ENCODE measurements around the gene TIAM1.

The TIAM1 gene

DNA sequence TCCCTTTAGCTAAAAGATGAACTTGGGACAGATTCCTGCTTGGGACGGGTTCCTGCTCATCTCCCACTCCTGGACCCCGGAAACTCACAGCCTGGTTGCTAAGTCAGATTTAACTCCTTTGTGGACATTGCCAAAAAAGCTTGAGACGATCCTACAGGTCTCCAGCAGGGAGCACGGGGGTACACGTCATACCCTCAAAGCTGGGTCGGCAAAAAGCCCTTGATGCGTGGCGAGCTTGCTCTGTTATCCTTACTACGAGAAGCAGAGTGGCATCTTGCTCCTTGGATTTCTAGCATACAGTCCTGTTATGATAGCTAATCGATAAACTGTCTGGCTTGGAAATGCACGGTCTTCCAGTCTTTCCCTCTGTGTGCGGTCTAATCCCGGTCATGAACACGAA lies 244.9 kb downstream of the TIAM1 start:
- H3K27me3 ChIP-seq (replicated peaks in 2 of 5; ENCODE audit: control insufficient read depth in 4 of 5, insufficient read depth in 5 of 5, low read length in 4 of 5) = no peaks in the 10 kb centered on the region
- DNase-seq = no peak
- CTCF ChIA-PET = interaction anchor here (0.7 to 8.5 kb wide), 23 partner anchors 9 to 503 kb away, joined by 3 to 94 read pairs (median 3); no protein-coding TSS in a partner anchor
- H3K4me3 ChIP-seq (ENCODE audit: control insufficient read depth in 1 of 7, extremely low read depth in 1 of 7, insufficient read depth in 4 of 7, low read depth in 2 of 7, low read length in 6 of 7) = no peak overlapping the region
- H3K4me1 ChIP-seq (ENCODE audit: control extremely low read depth in 1 of 4, control insufficient read depth in 4 of 4, insufficient read depth in 4 of 4, low read length in 3 of 4) = peaks cover 0 to 6% (median 0%) of the 10 kb centered on the region in 4 experiments
- WGBS (ENCODE audit: insufficient coverage) = 92% methylated on average over 13 of the region's 14 CpGs
- POLR2A ChIA-PET = no interaction called here
- no peak overlapping the region for H3K27ac ChIP-seq (ENCODE audit: insufficient read depth in 1 of 2, low read depth in 1 of 2, low read length in 2 of 2, poor library complexity in 1 of 2, severe bottlenecking in 2 of 2)
- no peaks in the 10 kb centered on the region for H3K36me3 ChIP-seq (ENCODE audit: control insufficient read depth in 4 of 4, insufficient read depth in 4 of 4, low read length in 3 of 4)
- H3K9me3 ChIP-seq (ENCODE audit: control extremely low read depth in 1 of 5, control insufficient read depth in 4 of 5, insufficient read depth in 2 of 5, low read depth in 1 of 5, low read length in 4 of 5) = no peaks in the 10 kb centered on the region

GRCh38 chr21:31098576-31099005 lies 245.5 kb downstream of the TIAM1 start:
- H3K4me1 ChIP-seq (ENCODE audit: control extremely low read depth in 1 of 4, control insufficient read depth in 4 of 4, insufficient read depth in 4 of 4, low read length in 3 of 4) = peaks cover 0 to 4% (median 0%) of the 10 kb centered on the region in 4 experiments
- POLR2A ChIA-PET = no interaction called here
- no peaks in the 10 kb centered on the region for H3K36me3 ChIP-seq (ENCODE audit: control insufficient read depth in 4 of 4, insufficient read depth in 4 of 4, low read length in 3 of 4)
- CTCF ChIA-PET = interaction anchor here (1.0 to 8.5 kb wide), 12 partner anchors 9 to 482 kb away, joined by 3 to 94 read pairs (median 4); no protein-coding TSS in a partner anchor
- H3K9me3 ChIP-seq (ENCODE audit: control extremely low read depth in 1 of 5, control insufficient read depth in 4 of 5, insufficient read depth in 2 of 5, low read depth in 1 of 5, low read length in 4 of 5) = no peaks in the 10 kb centered on the region
- no peaks in the 10 kb centered on the region for H3K27me3 ChIP-seq (replicated peaks in 2 of 5; ENCODE audit: control insufficient read depth in 4 of 5, insufficient read depth in 5 of 5, low read length in 4 of 5)
- no peak overlapping the region for H3K27ac ChIP-seq (ENCODE audit: insufficient read depth in 1 of 2, low read depth in 1 of 2, low read length in 2 of 2, poor library complexity in 1 of 2, severe bottlenecking in 2 of 2)
- no peak overlapping the region for H3K4me3 ChIP-seq (ENCODE audit: control insufficient read depth in 1 of 7, extremely low read depth in 1 of 7, insufficient read depth in 4 of 7, low read depth in 2 of 7, low read length in 6 of 7)
- peak; percentile 63 to 78 (median 74) for DNase-seq
- 15% methylated on average over 20 of the region's 23 CpGs for WGBS (ENCODE audit: insufficient coverage)

DNA sequence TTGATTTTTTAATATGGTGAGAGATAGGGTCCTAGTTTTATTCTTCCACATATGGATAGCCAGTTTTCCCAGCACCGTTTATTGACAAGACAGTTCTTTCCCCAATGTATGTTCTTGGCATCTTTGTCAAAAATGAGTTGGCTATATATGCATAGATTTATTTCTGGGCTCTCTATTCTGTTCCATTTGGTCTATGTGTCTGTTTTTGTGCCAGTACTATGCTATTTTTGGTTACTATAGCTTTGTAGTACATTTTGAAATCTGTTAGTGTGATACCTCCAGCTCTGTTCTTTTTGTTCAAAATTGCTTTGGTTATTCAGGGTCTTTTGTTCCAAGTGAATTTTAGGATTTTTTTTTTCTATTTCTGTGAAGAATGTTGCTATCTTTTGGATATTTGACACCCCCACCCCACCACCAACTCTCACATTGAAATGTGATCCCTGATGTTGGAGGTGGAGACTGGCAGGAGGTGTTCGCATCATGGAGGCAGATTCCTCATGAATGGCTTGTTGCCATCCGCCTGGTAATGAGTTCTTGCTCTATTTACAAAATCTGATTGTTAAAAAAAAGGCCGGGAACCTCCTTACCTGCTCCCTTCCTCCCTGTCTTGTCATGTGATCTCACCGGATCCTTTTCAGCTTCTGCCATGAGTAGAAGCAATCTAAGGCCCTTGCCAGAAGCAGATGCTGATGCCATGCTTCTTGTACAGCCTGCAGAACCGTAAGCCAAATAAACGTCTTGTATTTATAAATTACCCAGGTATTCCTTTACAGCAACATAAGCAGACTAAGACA lies 251.0 kb downstream of the TIAM1 start:
- 94% methylated on average over 4 of the region's 7 CpGs for WGBS (ENCODE audit: insufficient coverage)
- Histone ChIP-seq H3K36me3 (ENCODE audit: control insufficient read depth in 4 of 4, insufficient read depth in 4 of 4, low read length in 3 of 4) (no peaks in the 10 kb centered on the region), H3K27me3 (replicated peaks in 2 of 5; ENCODE audit: control insufficient read depth in 4 of 5, insufficient read depth in 5 of 5, low read length in 4 of 5) (no peaks in the 10 kb centered on the region), H3K4me1 (ENCODE audit: control extremely low read depth in 1 of 4, control insufficient read depth in 4 of 4, insufficient read depth in 4 of 4, low read length in 3 of 4) (no peaks in the 10 kb centered on the region), H3K9me3 (ENCODE audit: control extremely low read depth in 1 of 5, control insufficient read depth in 4 of 5, insufficient read depth in 2 of 5, low read depth in 1 of 5, low read length in 4 of 5) (no peaks in the 10 kb centered on the region), H3K27ac (ENCODE audit: insufficient read depth in 1 of 2, low read depth in 1 of 2, low read length in 2 of 2, poor library complexity in 1 of 2, severe bottlenecking in 2 of 2) (no peak overlapping the region), H3K4me3 (ENCODE audit: control insufficient read depth in 1 of 7, extremely low read depth in 1 of 7, insufficient read depth in 4 of 7, low read depth in 2 of 7, low read length in 6 of 7) (no peak overlapping the region)
- no peak for DNase-seq
- ChIA-PET CTCF (interaction anchor here (1.3 kb wide), 1 partner anchor 488 kb away, joined by 3 read pairs; no protein-coding TSS in a partner anchor), POLR2A (no interaction called here)

DNA sequence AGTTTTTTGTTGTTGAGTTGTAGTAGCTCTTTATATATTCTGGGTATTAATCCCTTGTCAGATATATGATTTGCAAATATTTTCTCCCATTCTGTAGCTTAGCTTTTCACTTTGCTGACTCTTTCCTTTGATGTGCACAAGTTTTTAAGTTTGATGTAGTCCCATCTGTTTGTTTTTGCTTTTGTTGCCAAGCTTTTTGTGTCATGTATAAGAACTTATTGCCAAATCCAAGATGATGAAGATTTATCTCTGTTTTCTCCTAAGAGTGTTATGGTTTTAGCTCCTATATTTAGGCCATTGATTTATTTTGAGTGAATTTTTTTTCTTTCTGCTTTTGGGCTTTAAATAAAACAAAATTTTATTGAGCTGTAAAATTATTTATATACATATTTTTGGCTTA lies 253.7 kb downstream of the TIAM1 start:
- Histone ChIP-seq H3K27me3 (replicated peaks in 2 of 5; ENCODE audit: control insufficient read depth in 4 of 5, insufficient read depth in 5 of 5, low read length in 4 of 5) (no peaks in the 10 kb centered on the region), H3K4me1 (ENCODE audit: control extremely low read depth in 1 of 4, control insufficient read depth in 4 of 4, insufficient read depth in 4 of 4, low read length in 3 of 4) (no peaks in the 10 kb centered on the region), H3K36me3 (ENCODE audit: control insufficient read depth in 4 of 4, insufficient read depth in 4 of 4, low read length in 3 of 4) (no peaks in the 10 kb centered on the region), H3K27ac (ENCODE audit: insufficient read depth in 1 of 2, low read depth in 1 of 2, low read length in 2 of 2, poor library complexity in 1 of 2, severe bottlenecking in 2 of 2) (no peak overlapping the region), H3K4me3 (ENCODE audit: control insufficient read depth in 1 of 7, extremely low read depth in 1 of 7, insufficient read depth in 4 of 7, low read depth in 2 of 7, low read length in 6 of 7) (no peak overlapping the region), H3K9me3 (ENCODE audit: control extremely low read depth in 1 of 5, control insufficient read depth in 4 of 5, insufficient read depth in 2 of 5, low read depth in 1 of 5, low read length in 4 of 5) (no peaks in the 10 kb centered on the region)
- ChIA-PET POLR2A (no interaction called here), CTCF (interaction anchor here (0.8 to 2.0 kb wide), 3 partner anchors 9 to 749 kb away, joined by 3 to 6 read pairs (median 3); no protein-coding TSS in a partner anchor)
- DNase-seq = no peak

DNA sequence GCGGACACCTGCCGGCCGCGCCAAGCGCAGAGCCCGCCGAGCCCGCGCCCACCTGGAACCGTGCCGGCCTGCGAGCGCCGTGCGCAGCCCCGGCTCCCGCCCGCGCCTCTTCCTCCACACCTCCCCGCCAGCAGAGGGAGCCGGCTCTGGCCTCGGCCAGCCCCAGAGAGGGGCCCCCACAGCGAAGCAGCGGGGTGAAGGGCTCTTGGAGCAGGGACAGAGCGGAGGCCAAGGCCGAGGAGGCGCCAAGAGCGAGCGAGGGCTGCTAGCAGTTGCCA lies 255.6 kb downstream of the TIAM1 start:
- 87% methylated on average over 13 of the region's 29 CpGs for WGBS (ENCODE audit: insufficient coverage)
- H3K4me3 ChIP-seq (ENCODE audit: control insufficient read depth in 1 of 7, extremely low read depth in 1 of 7, insufficient read depth in 4 of 7, low read depth in 2 of 7, low read length in 6 of 7) = no peak overlapping the region
- no peaks in the 10 kb centered on the region for H3K27me3 ChIP-seq (replicated peaks in 2 of 5; ENCODE audit: control insufficient read depth in 4 of 5, insufficient read depth in 5 of 5, low read length in 4 of 5)
- peak in 1 of 3 donors; percentile 19 for DNase-seq
- H3K4me1 ChIP-seq (ENCODE audit: control extremely low read depth in 1 of 4, control insufficient read depth in 4 of 4, insufficient read depth in 4 of 4, low read length in 3 of 4) = no peaks in the 10 kb centered on the region
- POLR2A ChIA-PET = no interaction called here
- CTCF ChIA-PET = interaction anchor here (1.3 kb wide), 1 partner anchor 747 kb away, joined by 3 read pairs; no protein-coding TSS in a partner anchor
- H3K9me3 ChIP-seq (ENCODE audit: control extremely low read depth in 1 of 5, control insufficient read depth in 4 of 5, insufficient read depth in 2 of 5, low read depth in 1 of 5, low read length in 4 of 5) = no peaks in the 10 kb centered on the region
- H3K36me3 ChIP-seq (ENCODE audit: control insufficient read depth in 4 of 4, insufficient read depth in 4 of 4, low read length in 3 of 4) = no peaks in the 10 kb centered on the region
- H3K27ac ChIP-seq (ENCODE audit: insufficient read depth in 1 of 2, low read depth in 1 of 2, low read length in 2 of 2, poor library complexity in 1 of 2, severe bottlenecking in 2 of 2) = no peak overlapping the region

- Histone ChIP-seq H3K9me3 (ENCODE audit: control extremely low read depth in 1 of 5, control insufficient read depth in 4 of 5, insufficient read depth in 2 of 5, low read depth in 1 of 5, low read length in 4 of 5) (no peaks in the 10 kb centered on the region), H3K27me3 (replicated peaks in 2 of 5; ENCODE audit: control insufficient read depth in 4 of 5, insufficient read depth in 5 of 5, low read length in 4 of 5) (no peaks in the 10 kb centered on the region), H3K27ac (ENCODE audit: insufficient read depth in 1 of 2, low read depth in 1 of 2, low read length in 2 of 2, poor library complexity in 1 of 2, severe bottlenecking in 2 of 2) (no peak overlapping the region), H3K36me3 (ENCODE audit: control insufficient read depth in 4 of 4, insufficient read depth in 4 of 4, low read length in 3 of 4) (no peaks in the 10 kb centered on the region), H3K4me1 (ENCODE audit: control extremely low read depth in 1 of 4, control insufficient read depth in 4 of 4, insufficient read depth in 4 of 4, low read length in 3 of 4) (no peaks in the 10 kb centered on the region), H3K4me3 (ENCODE audit: control insufficient read depth in 1 of 7, extremely low read depth in 1 of 7, insufficient read depth in 4 of 7, low read depth in 2 of 7, low read length in 6 of 7) (peak overlapping the region in 1 of 7 experiments; percentile 38)
- ChIA-PET POLR2A (no interaction called here), CTCF (interaction anchor here (1.3 to 2.0 kb wide), 5 partner anchors 12 to 746 kb away, joined by 3 to 4 read pairs (median 3); no protein-coding TSS in a partner anchor)
- DNase-seq = peak in 1 of 3 donors; percentile 61
- 68% methylated on average over 27 of the region's 34 CpGs for WGBS (ENCODE audit: insufficient coverage)
Observed at GRCh38 chr21:31087639-31088473, 256.2 kb downstream of the TIAM1 start.

DNA sequence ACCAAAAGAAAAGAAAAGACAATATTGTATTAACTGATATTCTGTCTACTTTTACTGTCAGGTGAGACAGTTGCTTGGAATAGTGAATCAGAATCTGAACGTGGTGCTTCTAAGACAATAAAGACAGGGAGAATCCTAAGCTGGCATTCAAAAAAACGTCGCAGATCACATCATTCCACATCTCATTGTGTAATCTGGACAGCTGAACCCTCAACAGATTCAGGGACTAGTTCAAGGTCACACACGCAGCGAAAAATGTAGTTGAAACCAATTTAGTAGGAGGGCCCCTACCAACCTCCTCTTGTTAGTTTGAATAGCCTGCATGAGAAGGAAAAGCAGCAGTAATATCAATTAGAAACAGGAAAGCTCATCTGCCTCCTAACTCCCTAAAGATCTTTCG lies 259.4 kb downstream of the TIAM1 start:
- Histone ChIP-seq H3K4me1 (ENCODE audit: control extremely low read depth in 1 of 4, control insufficient read depth in 4 of 4, insufficient read depth in 4 of 4, low read length in 3 of 4) (no peaks in the 10 kb centered on the region), H3K27ac (ENCODE audit: insufficient read depth in 1 of 2, low read depth in 1 of 2, low read length in 2 of 2, poor library complexity in 1 of 2, severe bottlenecking in 2 of 2) (no peak overlapping the region), H3K9me3 (ENCODE audit: control extremely low read depth in 1 of 5, control insufficient read depth in 4 of 5, insufficient read depth in 2 of 5, low read depth in 1 of 5, low read length in 4 of 5) (no peaks in the 10 kb centered on the region), H3K4me3 (ENCODE audit: control insufficient read depth in 1 of 7, extremely low read depth in 1 of 7, insufficient read depth in 4 of 7, low read depth in 2 of 7, low read length in 6 of 7) (no peak overlapping the region), H3K27me3 (replicated peaks in 2 of 5; ENCODE audit: control insufficient read depth in 4 of 5, insufficient read depth in 5 of 5, low read length in 4 of 5) (no peaks in the 10 kb centered on the region), H3K36me3 (ENCODE audit: control insufficient read depth in 4 of 4, insufficient read depth in 4 of 4, low read length in 3 of 4) (no peaks in the 10 kb centered on the region)
- no peak for DNase-seq
- CTCF ChIA-PET = interaction anchor here (1.1 to 1.3 kb wide), 3 partner anchors 250 to 747 kb away, joined by 3 to 5 read pairs (median 3); partner anchors contain the start of gene KRTAP27-1
- POLR2A ChIA-PET = no interaction called here
- WGBS (ENCODE audit: insufficient coverage) = 94% methylated on average over 5 of the region's 6 CpGs

Measured in common myeloid progenitor, CD34-positive (primary cell).